ENCODE data around the gene MAPRE3. TPM values are rescaled to one million over a fixed set of nuclear protein-coding genes. Genes with fewer than 3 reads are reported as not detected.

Gene MAPRE3
- total RNA-seq, 1 experiment from 2014 or later: 10.3 TPM

GRCh38 chr2:27067385-27067784 lies 96.9 kb downstream of the MAPRE3 start:
- TF ChIP-seq AR (CRISPR knock-in tag; IDR thresholded peaks at IDR 0.05) (no peak), CDX4 (CRISPR knock-in tag; IDR thresholded peaks at IDR 0.05; ENCODE audit: borderline replicate concordance) (no peak), ZNF317 (CRISPR knock-in tag; IDR thresholded peaks at IDR 0.05; ENCODE audit: borderline replicate concordance, low read depth) (no peak), ETV6 (CRISPR knock-in tag; IDR thresholded peaks at IDR 0.05) (no peak), PREB (CRISPR knock-in tag; IDR thresholded peaks at IDR 0.05; ENCODE audit: borderline replicate concordance) (no peak), ZNF671 (CRISPR knock-in tag; IDR thresholded peaks at IDR 0.05) (no peak), FOXP1 (CRISPR knock-in tag; IDR thresholded peaks at IDR 0.05; ENCODE audit: borderline replicate concordance) (no peak), GABPB1 (CRISPR knock-in tag; IDR thresholded peaks at IDR 0.05) (no peak), RORB (CRISPR knock-in tag; IDR thresholded peaks at IDR 0.05) (no peak), GTF2I (CRISPR knock-in tag; conservative IDR thresholded peaks at IDR 0.05) (no peak), PRRX2 (CRISPR knock-in tag; IDR thresholded peaks at IDR 0.05) (no peak), ZNF512 (CRISPR knock-in tag; IDR thresholded peaks at IDR 0.05; ENCODE audit: borderline replicate concordance) (no peak)
- no peak overlapping the region for H3K4me3 Mint-ChIP-seq
- no peaks in the 10 kb centered on the region for H3K9me3 Mint-ChIP-seq
- H3K36me3 Mint-ChIP-seq: peaks cover 41% of the 10 kb centered on the region
- ChIA-PET CTCF (no interaction called here), POLR2A (interaction anchor here (0.7 kb wide), 1 partner anchor 565 kb away, joined by 4 read pairs; no protein-coding TSS in a partner anchor)
- no peak for ATAC-seq
- H3K27ac Mint-ChIP-seq: no peak overlapping the region
- no peaks in the 10 kb centered on the region; the same call in 1 of the 2 replicates for H3K27me3 Mint-ChIP-seq (ENCODE audit: low read depth)
- no peak for DNase-seq (ENCODE audit: low spot score)
- peaks cover 5% of the 10 kb centered on the region for H3K4me1 Mint-ChIP-seq

GRCh38 chr2:27069436-27069835 lies 99.0 kb downstream of the MAPRE3 start:
- ChIA-PET CTCF (no interaction called here), POLR2A (interaction anchor here (1.5 kb wide), 1 partner anchor 18 kb away, joined by 3 read pairs; the partner anchor contains the start of gene AGBL5)
- no peak for ATAC-seq

More at GRCh38 chr2:27069436-27069835, 99.0 kb downstream of the MAPRE3 start:
- Mint-ChIP-seq H3K27ac (no peak overlapping the region; the same call in 1 of the 2 replicates), H3K36me3 (peaks cover 36% of the 10 kb centered on the region), H3K4me1 (peaks cover 11% of the 10 kb centered on the region), H3K4me3 (no peak overlapping the region; the same call in none of the 2 replicates), H3K9me3 (no peaks in the 10 kb centered on the region), H3K27me3 (ENCODE audit: low read depth) (no peaks in the 10 kb centered on the region; the same call in 1 of the 2 replicates)
- TF ChIP-seq PRRX2 (CRISPR knock-in tag; IDR thresholded peaks at IDR 0.05): no peak
- TF ChIP-seq ZNF138 (CRISPR knock-in tag; conservative IDR thresholded peaks at IDR 0.05): no peak
- no peak for TF ChIP-seq HMGA2 (CRISPR knock-in tag; IDR thresholded peaks at IDR 0.05)
- no peak for TF ChIP-seq SMAD3 (CRISPR knock-in tag; IDR thresholded peaks at IDR 0.05; ENCODE audit: borderline replicate concordance)
- no peak for TF ChIP-seq KAT7 (CRISPR knock-in tag; IDR thresholded peaks at IDR 0.05; ENCODE audit: borderline replicate concordance)
- TF ChIP-seq ZNF232 (CRISPR knock-in tag; IDR thresholded peaks at IDR 0.05): no peak
- no peak for TF ChIP-seq AFF4 (CRISPR knock-in tag; IDR thresholded peaks at IDR 0.05; ENCODE audit: borderline replicate concordance)
- no peak for DNase-seq (ENCODE audit: low spot score)

Data from WTC11 (cell line).